Panc1 (cell line): ENCODE results near the gene PKLR.

Source experiments
- CTCF ChIP-seq: fragments of 450-650 bp; IDR thresholded peaks from 2 replicates; pipeline ENCODE4 v1.5.1; 2017; ENCODE audit warnings: mild to moderate bottlenecking
- POLR2AphosphoS5 ChIP-seq: IDR thresholded peaks from 2 replicates; pipeline ENCODE4 v1.6.1; 2012; ENCODE audit warnings: mild to moderate bottlenecking, low read depth, low read length, moderate library complexity

DNA sequence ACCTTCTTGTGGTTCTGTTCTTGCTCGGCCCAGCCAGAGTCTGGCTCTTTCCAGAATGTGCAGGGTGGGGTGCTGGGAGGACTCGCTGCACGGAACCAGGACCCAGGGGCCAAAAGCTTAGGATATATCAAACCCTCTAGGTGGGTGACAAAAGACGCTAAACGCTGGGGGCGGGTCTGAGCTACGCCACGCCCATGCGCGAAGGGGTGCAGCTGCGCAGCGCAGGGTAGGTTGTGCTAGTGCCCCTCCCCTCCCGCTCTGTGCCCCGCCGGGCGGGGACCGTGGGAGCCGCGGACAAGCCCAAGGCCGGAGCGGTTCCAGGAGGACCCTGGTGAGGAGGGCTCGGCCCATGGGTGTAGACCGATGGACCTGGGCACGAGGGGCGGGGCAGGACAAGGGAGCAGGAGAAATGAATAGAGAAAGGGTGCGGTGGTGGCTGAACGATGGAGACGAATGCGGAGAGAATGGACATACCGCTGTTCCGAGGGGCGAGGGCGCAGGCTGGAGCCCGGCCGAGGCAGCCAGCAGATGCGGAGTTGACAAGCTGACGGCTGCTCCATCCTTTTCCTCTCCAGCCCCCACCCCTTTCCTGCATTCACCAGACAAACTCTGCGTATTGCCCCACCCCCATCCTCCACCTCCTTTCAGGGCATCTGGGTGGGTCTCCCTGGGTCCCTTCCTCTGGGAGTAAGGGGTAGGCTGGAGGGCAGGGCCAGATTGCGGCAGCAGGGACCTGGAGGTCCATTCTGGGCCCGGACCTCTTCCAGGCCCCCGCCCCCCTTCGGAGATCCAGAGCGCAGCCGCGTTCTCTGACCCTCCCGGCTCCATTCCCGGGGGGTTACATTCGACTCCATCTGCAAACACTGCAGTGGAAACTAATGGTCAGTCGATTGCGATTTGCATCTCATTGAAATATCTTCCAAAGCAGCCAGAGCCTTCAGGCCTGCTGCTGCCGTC lies 19.7 kb upstream of the PKLR start, which contains the start of gene RUSC1:
- TF ChIP-seq POLR2AphosphoS5 (peak; percentile 96), CTCF (no peak)
